NCI-H526 (cell line): ENCODE results near the gene FMOD.
A peak's percentile ranks its signal among the peaks of the same experiment; 100 is the strongest.
"Not testable (repeated sequence)": the region's sequence is repeated elsewhere in the genome, so short reads cannot be mapped to it uniquely, and the experiment has no call there.

ENCODE experiments used
- DNase-seq, 2 experiments: peaks; one replicate each; lab custom pipeline; 2025; lab: John Stamatoyannopoulos, UW

FMOD gene

DNA sequence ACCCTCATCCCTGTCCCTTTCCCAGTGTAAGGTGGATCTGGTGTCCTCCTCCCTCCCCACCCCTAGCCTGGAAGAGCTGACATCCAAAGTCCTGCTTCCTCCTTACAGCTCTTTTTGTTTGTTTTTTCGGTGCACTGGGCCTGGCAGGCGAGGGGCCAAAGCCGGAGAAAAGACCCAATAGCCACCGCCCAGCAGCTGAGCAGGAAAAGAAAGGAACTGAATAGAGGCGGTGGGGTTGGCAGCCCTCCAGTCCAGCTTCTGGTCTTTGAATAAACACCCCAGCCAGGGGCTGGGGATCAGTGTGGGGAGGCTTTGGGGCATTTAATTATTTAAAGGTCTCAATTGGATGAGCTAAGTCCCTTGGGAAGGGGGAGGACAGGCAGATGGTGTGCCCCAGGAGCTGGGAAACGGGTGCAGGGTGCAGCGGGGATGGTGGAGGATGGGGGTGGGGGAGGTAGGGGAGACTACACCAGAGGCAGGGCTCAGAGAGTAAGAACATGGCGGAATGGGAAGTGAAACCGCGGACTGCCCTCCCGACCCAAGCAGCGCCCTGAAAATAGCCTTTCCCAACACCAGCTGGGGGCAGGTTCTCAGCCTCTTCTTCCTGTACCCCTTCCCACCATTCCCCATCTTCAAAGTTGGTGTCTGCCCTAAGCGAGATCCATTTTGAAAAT, 25.4 kb downstream of the FMOD start:
- peak in 1 of 2 experiments; percentile 57 for DNase-seq

DNA sequence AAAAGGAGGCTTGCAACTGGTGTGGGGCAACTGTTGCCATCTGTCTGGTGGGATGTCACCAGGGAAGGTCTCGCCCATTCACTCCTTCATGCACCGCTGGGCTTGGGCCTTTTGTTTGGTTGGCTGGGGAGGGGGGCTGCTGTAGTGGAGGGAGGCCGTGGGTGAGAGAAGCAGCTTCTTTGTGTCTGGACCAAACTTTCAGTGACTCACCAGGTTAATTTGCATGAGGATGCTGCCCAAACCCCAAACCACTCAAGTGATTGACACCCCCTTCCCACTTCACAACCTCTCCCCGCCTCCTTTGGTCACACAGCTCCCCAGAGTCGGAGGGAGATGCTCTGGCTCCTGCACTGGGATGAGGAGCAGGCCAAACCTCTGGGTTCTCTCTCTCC, 25.9 kb downstream of the FMOD start:
- DNase-seq = peak; percentile 42 to 57

DNA sequence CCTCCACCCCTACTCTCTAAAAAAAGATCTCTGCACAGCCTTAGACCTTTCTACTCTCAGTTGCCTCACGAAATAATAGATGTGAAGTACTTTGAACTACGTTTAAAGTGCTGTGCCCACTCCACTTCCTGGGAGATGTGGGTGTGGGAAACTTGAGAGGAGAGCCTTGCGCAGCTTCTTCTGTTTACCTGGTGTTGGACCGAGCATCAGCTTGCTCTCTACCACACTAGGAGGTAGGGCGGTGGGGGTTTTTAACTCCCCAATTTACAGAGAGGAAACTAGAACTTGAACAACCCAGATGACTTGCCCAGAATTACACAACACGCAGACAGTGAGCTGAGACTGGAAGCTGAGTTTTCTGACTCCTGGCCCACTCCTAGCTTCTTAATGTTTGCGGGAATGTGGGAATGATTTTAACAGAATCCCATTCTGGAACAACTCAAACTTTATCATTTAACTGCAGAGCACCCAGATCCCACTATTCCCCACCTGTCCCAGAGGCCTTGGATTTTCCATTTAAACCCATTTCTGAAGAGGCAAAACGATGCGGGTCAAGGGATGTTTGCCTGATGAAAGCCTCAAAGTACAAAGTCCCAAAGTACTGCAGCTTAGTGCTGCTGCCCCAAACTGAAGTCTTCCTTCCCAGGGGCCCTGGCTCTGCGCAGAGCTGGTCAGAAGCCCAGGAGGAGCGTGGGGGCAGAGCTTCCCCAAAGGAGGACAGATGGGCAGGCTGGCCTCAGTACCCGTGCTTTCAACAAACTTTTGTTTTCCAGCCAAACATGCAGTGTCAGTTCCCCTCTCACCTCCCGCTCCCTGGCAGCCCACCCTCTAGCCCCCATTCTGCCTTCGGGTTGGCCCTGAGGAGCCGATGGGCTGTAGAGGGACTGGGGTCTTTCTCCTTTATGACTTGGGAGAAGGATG, 26.6 kb downstream of the FMOD start:
- DNase-seq = no peak

DNA sequence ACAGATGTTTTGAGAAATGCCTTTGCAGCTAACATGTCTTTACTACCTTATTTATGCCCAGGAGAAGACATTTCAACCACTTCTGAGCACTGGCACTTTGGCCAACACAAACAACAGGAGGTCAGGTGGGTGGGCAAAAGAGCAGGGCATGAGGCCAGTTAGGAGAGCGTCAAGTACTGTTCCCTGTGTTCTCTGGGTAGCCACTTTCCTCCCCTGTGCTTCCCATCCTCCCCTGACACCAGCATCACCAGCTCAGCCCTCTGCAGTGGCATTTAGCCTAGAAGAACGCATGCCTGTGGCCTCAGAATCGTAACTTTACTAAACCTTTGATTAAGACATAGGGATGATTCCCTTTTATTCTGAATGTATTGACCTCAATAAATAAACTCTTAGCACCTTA, 27.3 kb downstream of the FMOD start:
- DNase-seq = no peak

DNA sequence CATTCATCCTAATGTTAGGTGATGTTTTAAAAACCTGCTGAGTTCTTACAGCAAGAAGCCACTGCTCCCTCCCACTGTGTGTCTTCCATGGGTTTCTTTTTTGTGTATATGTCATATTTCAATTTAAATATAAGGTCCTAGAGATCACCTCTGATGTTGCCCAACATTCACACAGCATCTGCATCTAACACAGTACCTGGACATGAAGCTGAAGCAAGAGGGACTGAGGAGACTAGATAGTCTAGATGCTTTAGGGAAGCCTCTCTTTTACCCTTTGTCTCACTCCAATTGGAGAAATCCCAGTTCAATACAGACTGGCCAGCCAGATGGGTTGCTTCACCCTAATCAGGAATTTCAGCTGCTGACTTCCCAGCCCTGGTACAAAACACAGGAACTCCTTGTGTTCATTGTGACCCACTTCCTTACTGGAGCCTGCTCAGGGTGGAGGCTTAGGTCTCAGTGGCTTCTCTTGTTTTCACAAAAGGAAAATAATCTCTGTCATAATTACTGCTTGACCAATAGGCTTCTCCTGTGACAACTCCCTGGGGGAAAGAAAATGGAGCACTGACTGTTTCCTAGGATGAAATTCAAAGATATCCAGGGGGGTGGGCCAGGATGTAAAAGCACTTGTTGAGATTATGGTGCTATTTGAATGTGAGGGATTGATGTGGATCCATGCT, 28.3 kb downstream of the FMOD start:
- DNase-seq = no peak

DNA sequence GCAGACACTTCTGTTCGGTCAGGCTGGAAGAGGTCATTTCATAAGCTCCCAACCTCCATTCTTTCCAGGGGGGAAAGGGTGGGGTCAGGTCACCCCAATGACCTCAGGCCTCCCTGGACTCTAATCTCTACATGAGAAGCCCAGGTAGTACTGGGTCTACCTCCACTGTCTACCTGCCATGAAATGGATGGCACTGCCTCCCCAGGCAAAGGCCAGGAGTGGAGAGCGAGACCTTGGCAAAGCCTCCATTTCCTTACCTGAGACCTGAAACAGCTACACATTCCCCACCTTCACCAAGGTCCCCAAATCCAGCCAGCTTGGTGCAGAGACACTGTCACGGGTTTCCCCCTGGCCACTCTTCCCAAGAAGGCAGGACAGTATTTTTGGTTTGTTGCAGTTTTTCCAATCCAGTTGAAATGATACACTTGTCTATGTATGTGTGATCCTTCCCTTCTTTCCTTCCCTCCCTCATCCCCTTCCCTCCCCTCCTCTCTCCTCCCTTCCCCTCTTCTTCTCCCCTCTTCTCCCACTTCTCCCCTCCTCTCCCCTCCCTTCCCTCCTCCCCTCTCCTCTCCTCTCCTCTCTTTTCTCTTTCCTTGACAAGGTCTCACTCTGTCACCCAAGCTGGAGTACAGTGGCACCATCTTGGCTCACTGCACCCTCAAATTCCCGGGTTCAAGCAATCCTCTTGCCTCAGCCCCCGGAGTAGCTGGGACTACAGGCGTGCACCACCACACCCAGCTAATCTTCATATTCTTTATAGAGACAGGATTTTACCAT, 29.5 kb downstream of the FMOD start:
- DNase-seq = no peak

DNA sequence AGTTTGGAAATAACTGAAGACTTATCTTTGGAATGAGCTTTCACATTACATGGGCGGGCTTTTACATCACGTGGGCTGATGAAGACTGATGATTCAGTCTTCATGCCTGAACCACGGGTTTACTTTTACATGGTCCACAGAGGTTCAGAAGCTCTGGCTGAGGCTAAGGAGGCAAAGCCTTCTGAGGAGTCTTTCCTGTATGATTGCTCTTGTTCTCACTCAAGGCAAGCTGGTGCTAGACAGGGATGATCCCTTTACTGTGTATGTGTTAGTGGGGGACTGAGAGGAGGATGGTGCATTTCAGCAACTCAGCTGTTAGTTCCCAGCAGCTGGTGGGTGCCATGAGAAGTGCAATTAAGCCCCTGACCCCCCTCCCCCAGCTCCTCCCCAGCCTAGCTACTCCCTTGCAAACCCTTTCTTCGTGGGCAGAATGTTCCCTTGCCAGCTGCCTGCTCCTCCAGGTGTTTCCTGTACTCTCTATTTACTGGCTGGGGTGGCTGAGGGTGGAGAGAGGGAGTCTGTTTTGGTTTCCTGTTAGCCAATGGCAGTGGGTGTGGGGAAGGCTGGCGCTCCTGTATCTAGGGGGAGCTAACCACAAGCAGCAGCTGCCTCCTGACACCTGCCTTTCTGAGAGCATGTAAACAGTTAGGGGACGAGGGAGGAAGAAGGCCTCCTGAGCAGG, 30.2 kb downstream of the FMOD start:
- DNase-seq = peak; percentile 80 to 86

DNA sequence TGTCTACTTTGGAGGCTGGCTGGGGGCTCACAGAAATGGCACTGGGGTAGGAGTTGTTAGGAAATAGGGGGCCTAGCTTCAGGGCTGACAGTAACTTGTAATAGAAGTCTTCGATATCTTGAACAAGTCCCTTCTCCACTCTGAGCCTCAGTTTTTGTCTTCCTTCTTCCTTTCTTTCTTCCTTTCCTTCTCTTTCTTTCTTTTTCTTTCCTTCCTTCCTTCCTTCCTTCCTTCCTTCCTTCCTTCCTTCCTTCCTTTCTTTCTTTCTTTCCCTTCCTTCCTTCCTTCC, 32.7 kb downstream of the FMOD start:
- no peak for DNase-seq

DNA sequence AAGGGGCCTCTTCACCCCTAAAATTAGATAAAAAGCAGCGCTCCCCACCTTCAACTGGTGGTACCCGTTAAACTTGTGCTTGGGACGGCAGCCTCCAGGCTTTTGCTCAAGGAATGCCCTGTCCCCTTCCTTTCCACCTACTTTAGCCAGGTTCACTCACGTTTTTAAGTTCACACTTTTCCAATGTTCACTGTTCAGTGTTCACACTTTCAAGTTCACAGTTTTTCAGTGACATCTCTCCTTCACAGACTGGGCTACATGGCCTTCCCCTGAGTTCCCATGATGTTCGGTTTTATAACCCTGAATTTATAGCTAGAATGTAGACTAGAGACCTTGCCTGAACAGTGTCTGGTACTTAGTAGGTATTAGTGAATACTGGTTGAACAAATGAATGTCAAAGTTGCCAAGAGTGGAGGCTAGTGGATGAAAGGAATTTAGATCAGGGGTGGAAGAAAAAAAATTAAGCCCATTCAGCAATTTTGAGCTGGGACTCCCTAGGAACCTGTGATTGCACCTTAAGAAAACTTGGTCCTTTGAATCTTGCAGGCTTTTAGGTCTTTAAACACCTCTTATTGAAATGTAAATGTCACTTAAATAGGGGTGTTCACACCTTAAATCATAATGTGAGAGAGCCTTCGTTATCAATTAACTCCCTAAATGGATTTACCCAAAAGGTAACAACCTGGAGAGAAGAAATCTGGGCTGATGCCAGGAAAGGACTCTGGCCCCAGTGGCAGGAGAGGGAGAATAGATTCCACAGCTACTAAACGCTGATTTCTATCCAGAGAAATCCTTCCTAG, 33.3 kb downstream of the FMOD start:
- DNase-seq = no peak

DNA sequence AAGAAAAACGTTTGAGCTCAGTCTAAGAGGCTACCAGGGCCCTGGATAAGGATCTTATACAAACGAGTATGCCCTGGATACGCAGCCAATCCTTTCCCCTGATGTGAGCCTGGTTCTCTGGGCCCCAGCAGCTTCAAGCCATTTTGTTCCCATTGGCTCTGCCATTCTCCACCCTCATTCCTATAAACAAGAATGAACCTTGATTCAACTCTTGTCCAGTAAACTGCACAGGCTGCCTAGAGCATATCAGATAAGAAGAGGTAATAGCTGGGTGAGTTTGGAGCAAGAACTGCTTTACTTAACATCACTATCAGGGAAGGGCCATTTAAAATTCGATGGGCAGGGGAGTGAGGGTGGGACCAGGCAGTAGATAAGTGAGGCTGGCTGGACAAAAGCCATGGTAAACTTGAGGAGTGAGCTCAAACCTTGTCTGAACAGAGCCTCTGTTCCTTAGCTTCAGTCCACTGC, 34.3 kb downstream of the FMOD start:
- DNase-seq = no peak

DNA sequence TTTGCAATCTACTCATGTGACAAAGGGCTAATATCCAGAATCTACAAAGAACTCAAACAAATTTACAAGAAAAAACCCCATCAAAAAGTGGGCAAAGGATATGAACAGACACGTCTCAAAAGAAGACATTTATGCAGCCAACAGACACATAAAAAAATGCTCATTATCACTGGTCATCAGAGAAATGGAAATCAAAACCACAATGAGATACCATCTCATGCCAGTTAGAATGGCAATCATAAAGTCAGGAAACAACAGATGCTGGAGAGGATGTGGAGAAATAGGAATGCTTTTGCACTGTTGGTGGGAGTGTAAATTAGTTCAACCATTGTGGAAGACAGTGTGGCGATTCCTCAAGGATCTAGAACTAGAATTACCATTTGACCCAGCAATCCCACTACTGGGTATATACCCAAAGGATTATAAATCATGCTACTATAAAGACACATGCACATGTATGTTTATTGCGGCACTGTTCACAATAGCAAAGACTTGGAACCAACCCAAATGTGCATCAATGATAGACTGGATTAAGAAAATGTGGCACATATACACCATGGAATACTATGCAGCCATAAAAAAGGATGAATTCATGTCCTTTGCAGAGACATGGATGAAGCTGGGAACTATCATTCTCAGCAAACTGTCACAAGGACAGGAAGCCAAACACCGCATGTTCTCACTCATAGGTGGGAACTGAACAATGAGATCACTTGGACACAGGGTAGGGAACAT, 36.7 kb downstream of the FMOD start:
- DNase-seq = not testable (repeated sequence)

DNA sequence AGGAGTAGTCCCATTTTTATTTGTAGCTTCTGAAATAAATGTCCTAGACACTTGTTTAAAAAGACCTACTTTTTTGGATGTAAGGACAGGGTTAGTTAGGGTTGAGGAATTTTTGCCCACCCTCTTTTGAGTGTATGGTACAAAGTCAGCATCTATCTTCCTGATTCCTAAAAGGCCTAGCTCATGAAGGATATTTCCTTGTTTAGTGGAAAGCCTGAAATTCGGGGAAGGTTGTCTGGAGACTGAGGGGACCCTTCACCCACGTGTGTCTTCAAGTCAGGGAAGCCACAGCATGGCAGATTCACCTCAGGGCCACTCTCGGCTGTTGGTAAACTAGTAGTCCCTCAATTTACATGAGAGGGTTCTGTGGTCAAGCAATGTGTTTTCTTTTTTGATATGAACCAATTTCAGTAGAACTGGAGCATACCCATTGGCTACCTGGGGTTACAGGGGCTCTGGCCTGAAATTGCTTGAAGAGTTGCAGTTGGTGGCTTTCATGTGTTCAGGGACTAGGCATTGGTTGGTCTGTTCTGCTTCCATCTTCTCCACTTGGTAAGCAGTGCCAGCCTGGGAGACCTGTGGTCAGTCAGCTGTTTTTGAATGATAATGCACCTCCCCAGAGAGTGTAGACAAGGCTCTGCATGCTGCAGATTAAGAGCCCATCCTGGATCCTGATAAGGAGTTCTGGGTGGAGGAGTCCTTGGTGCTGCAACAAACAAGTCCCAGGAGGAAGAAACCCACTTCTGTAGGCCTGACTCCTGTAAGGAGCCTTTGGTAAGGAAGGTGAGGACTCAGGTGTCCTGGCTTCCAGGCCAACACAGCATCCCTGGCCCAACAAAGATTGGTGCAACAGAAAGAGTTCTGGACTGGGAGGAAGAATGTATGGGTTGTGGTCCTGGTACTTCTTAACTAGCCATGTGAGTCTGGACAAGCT, 39.3 kb downstream of the FMOD start:
- DNase-seq = no peak

DNA sequence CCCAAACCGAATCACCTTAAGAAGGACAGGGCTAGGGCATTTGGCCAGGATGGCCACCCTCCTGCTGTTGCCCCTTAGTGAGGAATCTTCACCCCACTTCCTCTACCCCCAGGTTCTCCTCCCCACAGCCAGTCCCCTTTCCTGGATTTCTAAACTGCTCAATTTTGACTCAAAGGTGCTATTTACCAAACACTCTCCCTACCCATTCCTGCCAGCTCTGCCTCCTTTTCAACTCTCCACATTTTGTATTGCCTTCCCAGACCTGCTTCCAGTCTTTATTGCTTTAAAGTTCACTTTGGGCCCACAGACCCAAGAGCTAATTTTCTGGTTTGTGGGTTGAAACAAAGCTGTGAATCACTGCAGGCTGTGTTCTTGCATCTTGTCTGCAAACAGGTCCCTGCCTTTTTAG, 42.0 kb downstream of the FMOD start:
- DNase-seq = no peak

DNA sequence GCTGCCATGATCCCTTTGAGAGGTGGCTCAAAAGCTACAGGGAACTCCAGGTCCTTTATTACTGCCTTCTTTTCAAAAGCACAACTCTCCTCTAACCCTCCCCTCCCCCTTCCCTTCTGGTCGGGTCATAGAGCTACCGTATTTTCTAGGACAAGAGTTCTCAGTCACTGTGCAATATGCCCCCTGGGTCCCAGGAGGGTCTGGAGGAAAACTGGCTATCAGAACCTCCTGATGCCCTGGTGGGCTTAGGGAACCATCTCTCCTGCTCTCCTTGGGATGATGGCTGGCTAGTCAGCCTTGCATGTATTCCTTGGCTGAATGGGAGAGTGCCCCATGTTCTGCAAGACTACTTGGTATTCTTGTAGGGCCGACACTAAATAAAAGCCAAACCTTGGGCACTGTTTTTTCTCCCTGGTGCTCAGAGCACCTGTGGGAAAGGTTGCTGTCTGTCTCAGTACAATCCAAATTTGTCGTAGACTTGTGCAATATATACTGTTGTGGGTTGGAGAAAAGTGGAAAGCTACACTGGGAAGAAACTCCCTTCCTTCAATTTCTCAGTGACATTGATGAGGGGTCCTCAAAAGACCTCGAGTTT, 42.5 kb downstream of the FMOD start:
- DNase-seq = no peak

DNA sequence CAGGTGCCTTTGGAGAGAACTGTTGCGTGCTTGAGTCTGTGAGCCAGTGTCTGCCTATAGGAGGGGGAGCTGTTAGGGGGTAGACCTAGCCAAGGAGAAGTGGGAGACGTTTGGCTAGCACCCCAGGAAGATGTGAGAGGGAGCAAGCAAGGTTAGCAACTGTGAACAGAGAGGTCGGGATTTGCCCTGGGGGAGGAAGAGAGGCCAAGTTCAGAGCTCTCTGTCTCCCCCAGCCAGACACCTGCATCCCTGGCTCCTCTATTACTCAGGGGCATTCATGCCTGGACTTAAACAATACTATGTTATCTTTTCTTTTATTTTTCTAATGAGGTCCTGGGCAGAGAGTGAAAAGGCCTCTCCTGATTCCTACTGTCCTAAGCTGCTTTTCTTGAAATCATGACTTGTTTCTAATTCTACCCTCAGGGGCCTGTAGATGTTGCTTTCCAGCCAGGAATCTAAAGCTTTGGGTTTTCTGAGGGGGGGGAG, 43.2 kb downstream of the FMOD start:
- no peak for DNase-seq

DNA sequence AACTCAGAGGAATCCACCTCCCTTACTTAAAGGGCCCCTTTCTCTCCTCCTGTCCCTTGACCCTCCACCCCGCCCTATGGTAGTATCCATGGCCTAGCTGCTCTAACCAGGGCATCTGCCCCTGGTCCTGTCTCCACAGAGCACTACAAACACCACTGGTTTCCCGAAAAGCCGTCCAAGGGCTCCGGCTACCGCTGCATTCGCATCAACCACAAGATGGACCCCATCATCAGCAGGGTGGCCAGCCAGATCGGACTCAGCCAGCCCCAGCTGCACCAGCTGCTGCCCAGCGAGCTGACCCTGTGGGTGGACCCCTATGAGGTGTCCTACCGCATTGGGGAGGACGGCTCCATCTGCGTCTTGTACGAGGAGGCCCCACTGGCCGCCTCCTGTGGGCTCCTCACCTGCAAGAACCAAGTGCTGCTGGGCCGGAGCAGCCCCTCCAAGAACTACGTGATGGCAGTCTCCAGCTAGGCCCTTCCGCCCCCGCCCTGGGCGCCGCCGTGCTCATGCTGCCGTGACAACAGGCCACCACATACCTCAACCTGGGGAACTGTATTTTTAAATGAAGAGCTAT, 43.9 kb downstream of the FMOD start:
- no peak for DNase-seq

DNA sequence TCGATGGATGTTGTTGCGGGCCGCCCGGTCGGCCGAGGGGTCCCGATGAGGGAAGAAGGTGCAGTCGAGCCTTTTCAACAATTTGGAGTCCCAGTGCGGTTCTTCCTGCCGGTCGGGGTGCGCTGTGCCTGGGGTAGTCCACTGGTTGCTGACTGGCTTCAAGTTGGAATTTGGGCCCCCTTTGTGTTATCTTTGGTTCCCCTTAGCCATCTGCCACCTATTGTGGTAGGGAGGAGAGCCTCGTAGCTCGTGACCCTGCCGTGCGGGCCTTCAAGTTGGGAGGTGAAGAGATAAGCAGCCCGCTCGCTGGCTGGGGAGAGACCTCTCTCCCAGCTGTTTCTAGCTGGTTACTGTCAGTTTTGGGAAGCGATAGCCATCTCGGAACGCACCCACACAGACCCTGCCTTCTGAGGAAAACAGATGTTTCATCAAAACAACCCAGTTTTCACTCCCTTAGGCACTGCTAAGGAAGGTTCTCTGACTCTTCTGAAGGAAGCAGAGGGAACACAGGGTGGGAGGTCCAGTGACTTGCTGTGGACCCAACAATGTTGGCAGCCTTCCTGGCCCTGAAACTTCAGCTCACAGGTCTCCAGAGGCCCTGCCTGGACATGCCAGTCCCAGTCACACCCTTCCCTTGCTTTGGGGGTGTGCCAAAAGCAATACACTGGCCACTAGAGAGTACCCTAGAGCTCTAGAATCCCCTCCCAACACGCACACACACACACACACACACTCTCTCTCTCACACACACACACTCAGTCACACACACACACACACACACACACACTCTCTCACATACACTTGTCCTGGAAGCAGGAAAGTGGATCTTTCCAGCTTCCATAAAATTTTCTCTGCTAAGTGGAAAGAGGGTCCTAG, 44.6 kb downstream of the FMOD start:
- peak in 1 of 2 experiments; percentile 36 for DNase-seq
